Bronchial epithelial cell (primary cell): ENCODE measurements around the gene CSNK1G1. TPM values are rescaled to one million over a fixed set of nuclear protein-coding genes. Genes with fewer than 3 reads are reported as not detected.

Source experiments
- DNase-seq: peaks from one replicate; pipeline ENCODE4 v3.0.0-alpha.2; 2010; ENCODE audit warnings: low read depth
- FAIRE-seq: peaks from 2 replicates; lab custom pipeline; 2011; peaks lifted over from hg19 to GRCh38; lab: Jason Lieb, UNC
- H3K27me3 ChIP-seq: 2 replicates; pipeline ENCODE4 v1.5.1; 2011; ENCODE audit warnings: low read length; ENCODE audit not compliant: control insufficient read depth, insufficient read depth
- H3K36me3 ChIP-seq: 2 replicates; pipeline ENCODE4 v1.5.1; 2011; ENCODE audit warnings: low read length; ENCODE audit not compliant: control insufficient read depth, insufficient read depth
- H3K4me3 ChIP-seq: 2 replicates; pipeline ENCODE4 v1.5.1; 2011; ENCODE audit warnings: mild to moderate bottlenecking, low read depth, low read length, control low read depth
- total RNA-seq: library from RNA; depleted of rRNA; stranded (reverse); fragments of >200 nt; gene quantifications from 2 replicates; pipeline ENCODE4 v1.2.1, GENCODE V29; 2014
- TF ChIP-seq, protein P1 (sequence below): IDR thresholded peaks from 2 replicates; pipeline ENCODE4 v1.5.1; 2011; ENCODE audit warnings: mild to moderate bottlenecking, moderate library complexity, low read length, control low read depth, inconsistent platforms; ENCODE audit not compliant: insufficient read depth, severe bottlenecking

CSNK1G1 gene
- total RNA-seq, 1 donor from 2014 or later, result 26.3 TPM

- TF ChIP-seq, protein P1, sequence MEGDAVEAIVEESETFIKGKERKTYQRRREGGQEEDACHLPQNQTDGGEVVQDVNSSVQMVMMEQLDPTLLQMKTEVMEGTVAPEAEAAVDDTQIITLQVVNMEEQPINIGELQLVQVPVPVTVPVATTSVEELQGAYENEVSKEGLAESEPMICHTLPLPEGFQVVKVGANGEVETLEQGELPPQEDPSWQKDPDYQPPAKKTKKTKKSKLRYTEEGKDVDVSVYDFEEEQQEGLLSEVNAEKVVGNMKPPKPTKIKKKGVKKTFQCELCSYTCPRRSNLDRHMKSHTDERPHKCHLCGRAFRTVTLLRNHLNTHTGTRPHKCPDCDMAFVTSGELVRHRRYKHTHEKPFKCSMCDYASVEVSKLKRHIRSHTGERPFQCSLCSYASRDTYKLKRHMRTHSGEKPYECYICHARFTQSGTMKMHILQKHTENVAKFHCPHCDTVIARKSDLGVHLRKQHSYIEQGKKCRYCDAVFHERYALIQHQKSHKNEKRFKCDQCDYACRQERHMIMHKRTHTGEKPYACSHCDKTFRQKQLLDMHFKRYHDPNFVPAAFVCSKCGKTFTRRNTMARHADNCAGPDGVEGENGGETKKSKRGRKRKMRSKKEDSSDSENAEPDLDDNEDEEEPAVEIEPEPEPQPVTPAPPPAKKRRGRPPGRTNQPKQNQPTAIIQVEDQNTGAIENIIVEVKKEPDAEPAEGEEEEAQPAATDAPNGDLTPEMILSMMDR, result no peak
- H3K27me3 ChIP-seq, result no peaks in the 10 kb centered on the region
- H3K4me3 ChIP-seq, result peak within 1 kb of the TSS; percentile 37
- H3K36me3 ChIP-seq, result peaks cover 13% of the 10 kb centered on the region
- FAIRE-seq (no peak), DNase-seq (no peak)
Observed at GRCh38 chr15:64151727-64152506, 204.1 kb downstream of the CSNK1G1 start, which contains the start of gene SNX22. SNX22 (plus strand) TSS chr15:64151731; CDS start chr15:64151776, 45 bp downstream.

GRCh38 chr15:64149893-64150578 lies 205.9 kb downstream of the CSNK1G1 start:
- FAIRE-seq, result no peak
- Histone ChIP-seq H3K27me3 (no peaks in the 10 kb centered on the region), H3K4me3 (no peak overlapping the region), H3K36me3 (peaks cover 2% of the 10 kb centered on the region)
- TF ChIP-seq, protein P1, result no peak
- no peak for DNase-seq

GRCh38 chr15:64149424-64149823 lies 206.5 kb downstream of the CSNK1G1 start:
- FAIRE-seq (no peak), DNase-seq (peak; percentile 40)
- Histone ChIP-seq H3K27me3 (no peaks in the 10 kb centered on the region), H3K4me3 (no peak overlapping the region), H3K36me3 (peaks cover 2% of the 10 kb centered on the region)
- TF ChIP-seq, protein P1, result peak; percentile 25

DNA sequence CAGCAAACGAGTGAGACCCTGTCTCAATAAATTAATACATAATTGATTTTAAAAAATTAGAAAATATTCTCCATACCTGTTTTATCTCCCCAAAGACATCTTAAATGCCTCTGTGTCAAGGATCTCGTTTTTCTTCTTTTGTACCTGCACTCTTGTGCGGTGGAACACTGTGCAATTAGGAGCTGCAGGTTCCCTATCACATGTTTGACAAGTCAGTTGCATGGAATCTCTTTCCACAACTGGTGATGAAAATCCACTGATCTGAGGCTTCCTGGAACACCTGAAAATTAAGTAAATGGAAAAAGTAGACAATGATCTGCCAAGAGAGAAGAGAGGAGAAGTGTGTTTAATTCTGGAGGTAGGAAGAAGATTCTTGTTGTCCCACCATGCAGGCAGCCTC lies 207.4 kb downstream of the CSNK1G1 start:
- FAIRE-seq, result no peak
- DNase-seq, result no peak
- Histone ChIP-seq H3K27me3 (no peaks in the 10 kb centered on the region), H3K4me3 (no peak overlapping the region), H3K36me3 (peaks cover 2% of the 10 kb centered on the region)
- TF ChIP-seq, protein P1, result no peak

DNA sequence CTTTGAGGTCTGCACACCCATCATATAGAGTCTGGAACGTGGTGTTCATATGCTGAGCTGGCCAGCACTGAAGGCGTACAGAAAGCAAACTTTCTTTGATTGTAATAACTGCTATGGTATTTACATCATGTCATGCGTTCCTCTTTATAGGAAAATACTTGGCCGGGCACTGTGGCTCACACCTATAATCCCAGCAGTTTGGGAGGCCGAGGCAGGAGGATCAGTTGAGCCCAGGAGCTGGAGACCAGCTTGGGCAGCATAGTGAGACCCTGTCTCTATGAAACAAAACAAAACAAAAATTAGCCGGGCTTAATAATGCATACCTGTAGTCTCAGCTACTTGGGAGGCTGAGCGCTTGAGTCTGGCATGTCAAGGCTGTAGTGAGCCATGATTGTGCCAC lies 207.8 kb downstream of the CSNK1G1 start:
- TF ChIP-seq, protein P1, result no peak
- Histone ChIP-seq H3K4me3 (no peak overlapping the region), H3K36me3 (peaks cover 3% of the 10 kb centered on the region), H3K27me3 (no peaks in the 10 kb centered on the region)
- FAIRE-seq (no peak), DNase-seq (no peak)
